Measurements from ENCODE around the gene HNRNPL. TPM values are rescaled to one million over a fixed set of nuclear protein-coding genes. Genes with fewer than 3 reads are reported as not detected.
"Not testable (repeated sequence)": the region's sequence is repeated elsewhere in the genome, so short reads cannot be mapped to it uniquely, and the experiment has no call there.

HNRNPL gene
- polyA plus RNA-seq, 1 donor, result 271 TPM

DNA sequence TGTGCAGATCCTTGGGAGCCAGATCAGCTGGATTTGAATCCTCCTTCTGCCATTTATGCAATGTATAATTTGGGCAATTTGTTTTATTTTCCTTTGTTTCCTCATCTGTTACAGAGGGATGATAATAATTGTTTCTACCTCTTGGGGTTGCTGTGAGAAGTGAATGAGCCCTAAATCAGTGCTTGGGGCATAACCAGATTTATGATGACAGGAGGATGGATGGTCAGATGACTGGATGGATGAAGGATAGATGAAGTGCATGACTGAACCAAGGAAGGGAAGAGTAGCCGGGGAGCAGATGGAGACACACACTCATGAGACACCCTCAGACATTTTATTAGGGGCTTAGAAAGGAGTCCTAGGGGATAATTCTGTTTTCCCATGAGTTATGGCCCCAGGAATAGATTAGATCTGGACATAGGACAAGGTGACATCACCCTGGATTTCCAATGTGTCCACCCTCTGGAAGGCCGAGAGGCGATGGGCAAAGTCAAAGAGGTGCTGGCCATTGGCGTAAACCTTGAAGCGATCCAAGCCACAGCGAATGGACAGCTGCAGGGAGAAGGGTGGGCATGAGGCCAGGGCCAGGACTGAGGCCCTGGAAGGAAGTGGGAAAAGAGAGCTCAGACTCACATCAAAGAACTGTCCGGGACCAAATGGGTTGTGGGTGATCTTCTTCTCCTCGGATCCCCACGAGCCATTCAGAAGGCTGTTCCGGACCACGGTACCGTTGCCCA, 48.3 kb downstream of the HNRNPL start:
- no CpG with 5 or more reads among the region's 12 CpGs for WGBS (ENCODE audit: insufficient coverage, low lambda C conversion rate)
- Histone ChIP-seq H3K36me3 (ENCODE audit: control insufficient read depth, insufficient read depth, low read length) (peaks cover 57% of the 10 kb centered on the region), H3K4me3 (ENCODE audit: low read length) (no peak overlapping the region), H3K27me3 (ENCODE audit: control insufficient read depth, insufficient read depth, low read length) (no peaks in the 10 kb centered on the region), H3K9me3 (ENCODE audit: control insufficient read depth, low read depth, low read length) (no peaks in the 10 kb centered on the region), H3K27ac (ENCODE audit: low read length) (no peak overlapping the region), H3K4me1 (ENCODE audit: control insufficient read depth, insufficient read depth, low read length) (peaks cover 5% of the 10 kb centered on the region)
- no peak for DNase-seq

DNA sequence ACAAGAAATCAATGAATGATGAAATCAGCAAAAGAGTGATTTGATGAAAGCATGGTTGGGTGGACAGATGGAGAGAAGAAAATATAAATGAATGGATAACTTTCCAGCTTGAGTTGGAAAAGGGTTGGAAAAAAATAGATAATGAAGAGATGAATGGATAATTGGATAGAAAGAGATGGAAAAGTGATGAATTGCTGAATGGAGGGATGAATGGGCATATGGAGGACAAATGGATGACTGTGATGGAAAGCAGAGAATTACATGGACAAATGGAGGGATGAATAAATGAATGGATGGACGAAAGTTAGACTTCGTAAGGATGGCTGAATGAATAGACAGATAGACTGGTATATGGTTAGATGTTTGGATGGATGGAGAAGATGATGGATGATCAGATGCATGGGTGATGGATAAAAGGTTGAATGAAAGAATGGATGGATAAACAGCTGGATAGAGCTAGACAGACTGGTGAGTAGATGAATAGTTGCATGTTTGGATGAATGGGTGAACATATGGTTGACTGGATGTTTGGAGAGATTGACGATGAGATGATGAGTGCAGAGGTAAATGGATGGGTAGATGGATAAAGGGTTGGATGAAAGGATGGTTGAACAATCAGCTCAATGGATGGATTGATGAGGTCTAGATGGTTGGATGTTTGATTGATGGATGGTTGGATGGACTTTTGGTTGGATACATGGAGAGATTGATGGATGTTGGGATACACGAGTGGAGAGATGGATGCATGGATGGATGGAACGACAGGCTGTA, 49.0 kb downstream of the HNRNPL start:
- Histone ChIP-seq H3K4me1 (ENCODE audit: control insufficient read depth, insufficient read depth, low read length) (peaks cover 5% of the 10 kb centered on the region), H3K9me3 (ENCODE audit: control insufficient read depth, low read depth, low read length) (no peaks in the 10 kb centered on the region), H3K36me3 (ENCODE audit: control insufficient read depth, insufficient read depth, low read length) (peaks cover 51% of the 10 kb centered on the region), H3K27ac (ENCODE audit: low read length) (no peak overlapping the region), H3K27me3 (ENCODE audit: control insufficient read depth, insufficient read depth, low read length) (no peaks in the 10 kb centered on the region), H3K4me3 (ENCODE audit: low read length) (no peak overlapping the region)
- DNase-seq, result no peak
- WGBS (ENCODE audit: insufficient coverage, low lambda C conversion rate), result 93% methylated on average over 4 of the region's 5 CpGs

DNA sequence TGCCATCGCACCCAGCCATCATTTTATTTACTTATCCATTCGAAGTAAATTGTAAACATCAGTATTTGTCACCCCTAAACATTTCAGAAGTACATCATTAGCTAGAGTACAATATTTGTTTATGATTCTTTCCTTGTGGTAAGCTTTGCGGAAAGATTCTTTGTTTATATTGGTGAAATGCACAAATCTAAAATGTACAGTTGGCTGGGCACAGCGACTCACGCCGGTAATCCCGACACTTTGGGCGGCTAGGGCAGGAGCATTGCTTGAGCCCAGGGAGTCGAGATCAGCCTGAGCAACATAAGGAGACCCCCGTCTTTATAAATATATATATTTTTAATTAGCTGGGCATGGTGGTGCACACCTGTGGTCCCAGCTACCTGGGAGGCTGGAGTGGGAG, 50.7 kb downstream of the HNRNPL start:
- Histone ChIP-seq H3K9me3 (ENCODE audit: control insufficient read depth, low read depth, low read length) (no peaks in the 10 kb centered on the region), H3K27ac (ENCODE audit: low read length) (no peak overlapping the region), H3K4me3 (ENCODE audit: low read length) (no peak overlapping the region), H3K4me1 (ENCODE audit: control insufficient read depth, insufficient read depth, low read length) (no peaks in the 10 kb centered on the region), H3K36me3 (ENCODE audit: control insufficient read depth, insufficient read depth, low read length) (peaks cover 35% of the 10 kb centered on the region), H3K27me3 (ENCODE audit: control insufficient read depth, insufficient read depth, low read length) (no peaks in the 10 kb centered on the region)
- DNase-seq, result no peak
- whole genome bisulfite sequencing (ENCODE audit: insufficient coverage, low lambda C conversion rate), result no CpG with 5 or more reads among the region's 10 CpGs

DNA sequence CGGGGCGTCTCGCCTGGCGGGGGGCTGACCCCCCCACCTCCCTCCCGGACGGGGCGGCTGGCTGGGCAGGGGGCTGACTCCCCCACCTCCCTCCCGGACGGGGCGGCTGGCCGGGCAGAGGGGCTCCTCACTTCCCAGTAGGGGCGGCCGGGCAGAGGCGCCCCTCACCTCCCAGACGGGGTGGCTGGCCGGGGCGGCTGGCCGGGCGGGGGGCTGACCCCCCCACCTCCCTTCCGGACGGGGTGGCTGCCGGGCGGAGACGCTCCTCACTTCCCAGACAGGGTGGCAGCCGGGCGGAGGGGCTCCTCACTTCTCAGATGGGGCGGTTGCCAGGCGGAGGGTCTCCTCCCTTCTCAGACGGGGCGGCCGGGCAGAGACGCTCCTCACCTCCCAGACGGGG, 52.0 kb downstream of the HNRNPL start:
- H3K27me3 ChIP-seq (ENCODE audit: control insufficient read depth, insufficient read depth, low read length); H3K27ac ChIP-seq (ENCODE audit: low read length); H3K4me1 ChIP-seq (ENCODE audit: control insufficient read depth, insufficient read depth, low read length); H3K9me3 ChIP-seq (ENCODE audit: control insufficient read depth, low read depth, low read length); H3K4me3 ChIP-seq (ENCODE audit: low read length); DNase-seq: not testable (repeated sequence)
- H3K36me3 ChIP-seq (ENCODE audit: control insufficient read depth, insufficient read depth, low read length), result peaks cover 25% of the 10 kb centered on the region
- no CpG with 5 or more reads among the region's 33 CpGs for WGBS (ENCODE audit: insufficient coverage, low lambda C conversion rate)

DNA sequence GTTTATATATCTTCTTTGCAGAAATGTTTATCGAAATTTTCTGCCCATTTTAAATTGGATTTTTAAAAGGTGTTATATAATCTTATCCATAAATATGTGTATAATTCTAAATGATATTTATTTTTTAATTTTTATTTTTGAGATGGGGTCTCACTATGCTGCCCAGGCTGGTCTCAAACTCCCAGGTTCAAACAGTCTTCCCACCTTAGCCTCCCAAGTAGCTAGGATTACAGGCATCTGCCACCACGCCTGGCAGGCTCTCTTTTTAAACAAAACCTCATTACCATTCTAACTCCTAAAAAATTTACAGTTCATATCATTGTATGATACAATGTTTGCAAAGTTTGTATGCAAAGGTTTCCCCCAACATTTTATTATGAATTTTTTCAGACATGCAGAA, 53.6 kb downstream of the HNRNPL start:
- H3K36me3 ChIP-seq (ENCODE audit: control insufficient read depth, insufficient read depth, low read length), result peaks cover 10% of the 10 kb centered on the region
- DNase-seq, result no peak
- H3K27ac ChIP-seq (ENCODE audit: low read length), result no peak overlapping the region
- no peaks in the 10 kb centered on the region for H3K27me3 ChIP-seq (ENCODE audit: control insufficient read depth, insufficient read depth, low read length)
- no peak overlapping the region for H3K4me3 ChIP-seq (ENCODE audit: low read length)
- peaks cover 3% of the 10 kb centered on the region for H3K9me3 ChIP-seq (ENCODE audit: control insufficient read depth, low read depth, low read length)
- H3K4me1 ChIP-seq (ENCODE audit: control insufficient read depth, insufficient read depth, low read length), result peaks cover 11% of the 10 kb centered on the region
- no CpG with 5 or more reads among the region's 2 CpGs for WGBS (ENCODE audit: insufficient coverage, low lambda C conversion rate)

DNA sequence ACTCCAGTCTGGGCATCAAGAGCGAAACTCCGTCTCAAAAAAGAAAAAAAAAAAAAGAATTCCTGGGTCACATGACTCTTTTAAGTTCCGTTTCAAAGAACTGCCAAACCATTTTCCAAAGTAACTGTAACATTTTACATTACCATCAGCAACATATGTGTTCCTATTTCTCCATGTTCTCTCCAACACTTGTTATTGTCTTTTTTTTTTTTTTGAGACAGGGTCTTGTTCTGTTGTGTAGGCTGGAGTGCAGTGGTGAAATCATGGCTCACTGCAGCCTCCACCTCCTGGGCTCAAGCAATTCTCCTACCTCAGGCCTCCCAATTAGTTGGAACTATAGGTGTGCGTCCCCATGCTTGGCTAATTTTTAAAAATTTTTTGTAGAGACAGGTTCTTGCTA, 54.2 kb downstream of the HNRNPL start:
- no CpG with 5 or more reads among the region's 4 CpGs for WGBS (ENCODE audit: insufficient coverage, low lambda C conversion rate)
- Histone ChIP-seq H3K9me3 (ENCODE audit: control insufficient read depth, low read depth, low read length) (peaks cover 3% of the 10 kb centered on the region), H3K27me3 (ENCODE audit: control insufficient read depth, insufficient read depth, low read length) (no peaks in the 10 kb centered on the region), H3K36me3 (ENCODE audit: control insufficient read depth, insufficient read depth, low read length) (peaks cover 7% of the 10 kb centered on the region), H3K27ac (ENCODE audit: low read length) (no peak overlapping the region), H3K4me1 (ENCODE audit: control insufficient read depth, insufficient read depth, low read length) (peaks cover 11% of the 10 kb centered on the region), H3K4me3 (ENCODE audit: low read length) (no peak overlapping the region)
- no peak for DNase-seq

DNA sequence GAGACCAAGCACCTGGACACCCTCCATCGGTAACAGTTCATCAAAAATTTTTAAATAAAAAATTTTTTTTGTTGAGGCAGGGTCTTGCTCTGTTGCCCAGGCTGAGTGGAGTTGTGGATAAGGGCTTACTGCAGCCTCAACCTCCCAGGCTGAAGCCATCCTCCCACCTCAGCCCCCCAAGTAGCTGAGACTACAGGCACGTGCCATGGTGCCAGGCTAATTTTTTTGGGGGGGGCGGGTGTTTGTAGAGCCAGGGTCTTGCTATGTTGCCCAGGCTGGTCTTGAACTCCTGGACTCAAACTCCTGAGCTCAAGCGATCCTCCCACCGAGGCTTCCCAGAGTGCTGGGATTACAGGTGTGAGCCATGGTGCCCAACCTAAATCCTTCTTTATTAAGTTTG, 56.1 kb downstream of the HNRNPL start:
- no peak overlapping the region for H3K4me3 ChIP-seq (ENCODE audit: low read length)
- no peaks in the 10 kb centered on the region for H3K36me3 ChIP-seq (ENCODE audit: control insufficient read depth, insufficient read depth, low read length)
- no peaks in the 10 kb centered on the region for H3K27me3 ChIP-seq (ENCODE audit: control insufficient read depth, insufficient read depth, low read length)
- H3K27ac ChIP-seq (ENCODE audit: low read length), result no peak overlapping the region
- peaks cover 11% of the 10 kb centered on the region for H3K4me1 ChIP-seq (ENCODE audit: control insufficient read depth, insufficient read depth, low read length)
- peaks cover 3% of the 10 kb centered on the region for H3K9me3 ChIP-seq (ENCODE audit: control insufficient read depth, low read depth, low read length)
- 100% methylated on average over 1 of the region's 5 CpGs for WGBS (ENCODE audit: insufficient coverage, low lambda C conversion rate)
- DNase-seq, result no peak

DNA sequence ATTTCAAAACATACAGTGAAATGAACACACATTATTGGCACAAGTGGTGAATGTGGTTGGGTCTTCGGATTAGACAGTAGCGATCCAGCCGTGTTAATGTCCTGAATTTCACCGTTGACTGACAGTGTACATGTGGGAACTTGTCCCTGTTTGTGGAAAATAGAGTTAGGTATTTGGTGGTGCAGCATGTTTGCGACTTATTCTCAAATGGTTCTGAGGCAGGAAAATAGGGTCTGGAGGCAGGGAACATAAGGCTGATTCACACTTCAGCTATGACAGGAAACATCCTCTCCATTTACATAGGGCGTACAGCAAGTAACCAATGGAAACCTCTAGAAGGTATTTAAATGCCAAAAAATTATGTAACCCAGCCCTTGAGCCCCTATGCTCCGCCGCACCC, 56.6 kb downstream of the HNRNPL start:
- peaks cover 3% of the 10 kb centered on the region for H3K9me3 ChIP-seq (ENCODE audit: control insufficient read depth, low read depth, low read length)
- H3K36me3 ChIP-seq (ENCODE audit: control insufficient read depth, insufficient read depth, low read length), result no peaks in the 10 kb centered on the region
- peaks cover 11% of the 10 kb centered on the region for H3K4me1 ChIP-seq (ENCODE audit: control insufficient read depth, insufficient read depth, low read length)
- H3K27me3 ChIP-seq (ENCODE audit: control insufficient read depth, insufficient read depth, low read length), result no peaks in the 10 kb centered on the region
- no peak for DNase-seq
- H3K4me3 ChIP-seq (ENCODE audit: low read length), result no peak overlapping the region
- WGBS (ENCODE audit: insufficient coverage, low lambda C conversion rate), result no CpG with 5 or more reads among the region's 8 CpGs
- peak overlapping the region; percentile 80 for H3K27ac ChIP-seq (ENCODE audit: low read length)

DNA sequence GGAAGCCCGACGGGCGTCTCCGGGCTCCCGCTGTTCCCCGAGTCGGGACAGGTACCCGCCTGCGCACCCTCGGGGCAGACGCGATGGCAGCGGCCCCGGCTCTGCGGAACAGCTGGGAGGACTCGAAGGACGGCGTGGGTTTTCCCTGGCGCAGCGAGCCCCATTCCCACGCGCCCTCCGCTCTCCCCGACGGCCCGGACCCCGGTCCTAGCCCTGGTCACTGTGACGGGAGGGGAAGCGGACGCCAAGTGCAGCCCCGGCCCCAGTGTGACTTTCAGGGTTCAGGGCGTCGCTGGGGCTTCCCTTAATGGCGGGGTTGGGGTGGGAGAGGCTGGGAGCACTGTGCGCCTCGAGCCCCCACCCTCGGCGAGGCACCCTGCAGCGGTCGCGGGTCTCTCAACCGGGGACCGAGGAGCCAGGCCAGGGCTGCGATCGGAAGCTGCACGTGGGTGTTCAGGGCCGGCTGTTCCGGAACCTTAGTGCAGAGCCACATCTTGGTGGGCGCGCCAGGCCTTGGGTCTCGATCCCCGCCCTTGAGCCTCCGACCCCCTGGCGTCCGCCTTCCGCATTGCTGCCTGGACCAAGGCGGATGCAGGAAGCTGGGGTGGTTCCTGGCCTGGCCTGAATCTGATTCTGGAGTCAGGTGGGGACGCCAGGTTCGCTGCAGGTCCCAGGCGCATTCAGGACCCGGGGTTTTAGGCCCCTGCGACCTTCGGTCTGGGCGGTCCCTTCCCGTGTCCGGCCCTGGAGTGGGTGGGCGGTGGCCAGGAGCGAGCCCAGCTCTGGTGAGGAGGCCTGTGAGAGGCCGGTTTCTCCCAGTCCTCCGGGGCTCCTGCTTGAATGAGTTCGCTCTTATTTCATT, 57.3 kb downstream of the HNRNPL start:
- Histone ChIP-seq H3K27me3 (ENCODE audit: control insufficient read depth, insufficient read depth, low read length) (no peaks in the 10 kb centered on the region), H3K27ac (ENCODE audit: low read length) (peak overlapping the region; percentile 80), H3K4me3 (ENCODE audit: low read length) (peak overlapping the region; percentile 51), H3K9me3 (ENCODE audit: control insufficient read depth, low read depth, low read length) (peaks cover 3% of the 10 kb centered on the region), H3K4me1 (ENCODE audit: control insufficient read depth, insufficient read depth, low read length) (peaks cover 11% of the 10 kb centered on the region), H3K36me3 (ENCODE audit: control insufficient read depth, insufficient read depth, low read length) (no peaks in the 10 kb centered on the region)
- peak; percentile 69 to 81 for DNase-seq
- WGBS (ENCODE audit: insufficient coverage, low lambda C conversion rate), result no CpG with 5 or more reads among the region's 71 CpGs

DNA sequence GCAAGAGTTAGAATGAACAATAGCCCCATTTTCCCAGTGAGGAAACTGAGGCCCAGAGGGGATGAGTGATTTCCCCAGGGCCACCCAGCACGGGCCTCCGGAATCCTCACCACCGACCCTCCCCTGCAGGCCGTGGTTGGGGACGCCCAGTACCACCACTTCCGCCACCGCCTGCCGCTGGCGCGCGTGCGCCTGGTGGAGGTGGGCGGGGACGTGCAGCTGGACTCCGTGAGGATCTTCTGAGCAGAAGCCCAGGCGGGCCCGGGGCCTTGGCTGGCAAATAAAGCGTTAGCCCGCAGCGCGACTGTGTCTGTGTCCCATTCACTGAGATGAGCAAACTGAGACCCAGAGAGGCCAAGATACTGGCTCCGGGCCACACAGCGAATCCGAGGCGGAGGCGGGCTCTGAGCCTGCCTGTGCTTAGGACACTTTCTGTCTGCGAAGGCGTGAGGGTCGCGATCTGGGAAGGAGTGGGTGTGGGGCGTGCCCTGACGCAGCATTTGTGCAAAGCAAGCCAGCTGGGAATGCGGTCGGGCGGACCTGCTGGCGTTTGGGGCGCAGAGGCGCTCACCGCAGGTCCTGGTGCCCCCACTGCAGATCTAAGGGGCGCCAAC, 58.2 kb downstream of the HNRNPL start:
- H3K27ac ChIP-seq (ENCODE audit: low read length); H3K9me3 ChIP-seq (ENCODE audit: control insufficient read depth, low read depth, low read length); H3K27me3 ChIP-seq (ENCODE audit: control insufficient read depth, insufficient read depth, low read length); DNase-seq; H3K36me3 ChIP-seq (ENCODE audit: control insufficient read depth, insufficient read depth, low read length): not testable (repeated sequence)
- Histone ChIP-seq H3K4me1 (ENCODE audit: control insufficient read depth, insufficient read depth, low read length) (peaks cover 11% of the 10 kb centered on the region), H3K4me3 (ENCODE audit: low read length) (peak overlapping the region; percentile 10)
- WGBS (ENCODE audit: insufficient coverage, low lambda C conversion rate), result no CpG with 5 or more reads among the region's 40 CpGs
